Neural cell (in vitro differentiated cells): ENCODE results near the gene ZNF534. TPM values are rescaled to one million over a fixed set of nuclear protein-coding genes. Genes with fewer than 3 reads are reported as not detected.

Experiments used
- H2AFZ ChIP-seq: fragments of 200-600, 300-800 bp; sonication (generic), shearing (Covaris generic); 2 replicates; pipeline ENCODE4 v1.6.0; 2014; ENCODE audit warnings: low read depth, mild to moderate bottlenecking, antibody characterized with exemption, low read length, moderate library complexity
- H3F3A ChIP-seq: fragments of 200-600 bp; shearing (Covaris generic); 2 replicates; pipeline ENCODE4 v1.6.1; 2016; ENCODE audit warnings: mild to moderate bottlenecking, moderate library complexity, mixed read lengths, antibody characterized with exemption, low read length; ENCODE audit not compliant: insufficient read depth, poor library complexity, severe bottlenecking
- H3K27ac ChIP-seq: fragments of 200-600, 300-800 bp; sonication (generic), shearing (Covaris generic); 2 replicates; pipeline ENCODE4 v1.5.1; 2014; ENCODE audit warnings: mild to moderate bottlenecking, low read length, moderate library complexity
- H3K27me3 ChIP-seq: fragments of 300-800, 200-600 bp; sonication (generic), shearing (Covaris generic); 2 replicates; pipeline ENCODE4 v1.6.0; 2014; ENCODE audit warnings: mild to moderate bottlenecking, low read depth, low read length, moderate library complexity; ENCODE audit not compliant: insufficient read depth
- H3K36me3 ChIP-seq: fragments of 300-800, 200-600 bp; sonication (generic), shearing (Covaris generic); 2 replicates; pipeline ENCODE4 v1.5.1; 2014; ENCODE audit warnings: mild to moderate bottlenecking, antibody characterized with exemption, low read length, moderate library complexity; ENCODE audit not compliant: insufficient read depth
- H3K4me2 ChIP-seq: fragments of 300-800, 200-600 bp; sonication (generic), shearing (Covaris generic); 2 replicates; pipeline ENCODE4 v1.6.0; 2014; ENCODE audit warnings: mild to moderate bottlenecking, low read length
- H3K4me3 ChIP-seq: fragments of 300-800, 200-600 bp; sonication (generic), shearing (Covaris generic); 2 replicates; pipeline ENCODE4 v1.5.1; 2014; ENCODE audit warnings: mild to moderate bottlenecking, low read length, moderate library complexity
- H3K79me2 ChIP-seq: fragments of 200-600 bp; shearing (Covaris generic); replicated peaks from 2 replicates; pipeline ENCODE4 v1.6.0; 2014; ENCODE audit warnings: mild to moderate bottlenecking, low read length, moderate library complexity; ENCODE audit not compliant: insufficient read depth
- H3K9ac ChIP-seq: fragments of 300-800, 200-600 bp; sonication (generic), shearing (Covaris generic); 2 replicates; pipeline ENCODE4 v1.6.1; 2016; ENCODE audit warnings: mild to moderate bottlenecking, low read length, mixed read lengths
- H3K9me2 ChIP-seq: fragments of 200-600 bp; shearing (Covaris generic); 2 replicates; pipeline ENCODE4 v1.6.1; 2016; ENCODE audit warnings: mild to moderate bottlenecking, low read length, mixed read lengths; ENCODE audit not compliant: insufficient read depth
- H3K9me3 ChIP-seq: fragments of 200-600, 300-800 bp; sonication (generic), shearing (Covaris generic); 2 replicates; pipeline ENCODE4 v1.6.1; 2016; ENCODE audit warnings: mild to moderate bottlenecking, mixed run types, low read length, moderate library complexity, mixed read lengths
- H4K20me1 ChIP-seq: fragments of 200-600 bp; shearing (Covaris generic); 2 replicates; pipeline ENCODE4 v1.6.1; 2016; ENCODE audit warnings: mild to moderate bottlenecking, mixed run types; ENCODE audit not compliant: insufficient read depth
- CTCF ChIP-seq: fragments of 450-650 bp; IDR thresholded peaks from 2 replicates; pipeline ENCODE4 v1.5.1; 2014; ENCODE audit warnings: antibody characterized with exemption, mild to moderate bottlenecking, moderate library complexity; ENCODE audit not compliant: poor library complexity, severe bottlenecking
- EP300 ChIP-seq: fragments of 450-650 bp; conservative IDR thresholded peaks from 2 replicates; pipeline ENCODE4 v1.6.1; 2014; ENCODE audit warnings: antibody characterized with exemption, mild to moderate bottlenecking, moderate library complexity; ENCODE audit not compliant: poor library complexity, severe bottlenecking
- EZH2 ChIP-seq: fragments of 200-600, 300-800 bp; shearing (Covaris generic), sonication (generic); IDR thresholded peaks from 2 replicates; pipeline ENCODE4 v1.6.1; 2014; ENCODE audit warnings: antibody characterized with exemption, low read length, borderline replicate concordance, mild to moderate bottlenecking; ENCODE audit not compliant: insufficient read depth, poor library complexity, severe bottlenecking
- MXI1 ChIP-seq: fragments of 450-650 bp; conservative IDR thresholded peaks from 2 replicates; pipeline ENCODE4 v1.6.1; 2014; ENCODE audit warnings: antibody characterized with exemption, mild to moderate bottlenecking; ENCODE audit not compliant: poor library complexity, severe bottlenecking
- POLR2AphosphoS5 ChIP-seq: IDR thresholded peaks from 2 replicates; pipeline ENCODE4 v1.6.1; 2012
- RAD21 ChIP-seq: fragments of 450-650 bp; conservative IDR thresholded peaks from 2 replicates; pipeline ENCODE4 v1.6.1; 2014; ENCODE audit warnings: antibody characterized with exemption, mild to moderate bottlenecking, moderate library complexity
- REST ChIP-seq: IDR thresholded peaks from 2 replicates; pipeline ENCODE4 v1.6.1; 2012; ENCODE audit warnings: borderline replicate concordance
- SMC3 ChIP-seq: fragments of 450-650 bp; conservative IDR thresholded peaks from 2 replicates; pipeline ENCODE4 v1.6.1; 2014; ENCODE audit warnings: antibody characterized with exemption, mild to moderate bottlenecking, moderate library complexity; ENCODE audit not compliant: poor library complexity
- TAF1 ChIP-seq: IDR thresholded peaks from 2 replicates; pipeline ENCODE4 v1.6.1; 2012; ENCODE audit warnings: low read depth
- polyA plus RNA-seq: library from polyadenylated mRNA; depleted of rRNA; stranded (reverse); fragments of >200 nt; gene quantifications from 2 replicates; pipeline ENCODE4 v1.2.3, GENCODE V29; 2014

The ZNF534 gene
- polyA plus RNA-seq, 1 donor from 2014 or later, result 1.1 TPM

GRCh38 chr19:52442179-52442578, 13.2 kb downstream of the ZNF534 start:
- no peaks in the 10 kb centered on the region for H3K36me3 ChIP-seq
- H3K27me3 ChIP-seq, result no peaks in the 10 kb centered on the region
- H3K9ac ChIP-seq, result no peak overlapping the region
- no peaks in the 10 kb centered on the region for H4K20me1 ChIP-seq
- H3K9me2 ChIP-seq, result no peaks in the 10 kb centered on the region
- H2AFZ ChIP-seq, result no peak overlapping the region
- no peaks in the 10 kb centered on the region for H3F3A ChIP-seq
- no peak for TF ChIP-seq EZH2
- no peak for TF ChIP-seq CTCF
- no peak for TF ChIP-seq POLR2AphosphoS5
- no peak for TF ChIP-seq SMC3
- no peak for TF ChIP-seq REST
- TF ChIP-seq RAD21, result no peak
- no peak for TF ChIP-seq TAF1
- TF ChIP-seq EP300, result no peak
- TF ChIP-seq MXI1, result no peak
- H3K4me2 ChIP-seq, result no peak overlapping the region
- no peak overlapping the region for H3K4me3 ChIP-seq
- H3K9me3 ChIP-seq, result peaks cover 3% of the 10 kb centered on the region
- H3K79me2 ChIP-seq, result no peaks in the 10 kb centered on the region
- no peak overlapping the region for H3K27ac ChIP-seq

GRCh38 chr19:52444506-52444905, 15.6 kb downstream of the ZNF534 start:
- Histone ChIP-seq H3F3A (no peaks in the 10 kb centered on the region), H3K27me3 (no peaks in the 10 kb centered on the region), H3K9me3 (peaks cover 3% of the 10 kb centered on the region), H3K27ac (no peak overlapping the region), H3K4me2 (no peak overlapping the region), H3K9ac (no peak overlapping the region), H3K9me2 (no peaks in the 10 kb centered on the region), H3K36me3 (no peaks in the 10 kb centered on the region), H2AFZ (no peak overlapping the region), H3K4me3 (no peak overlapping the region), H3K79me2 (no peaks in the 10 kb centered on the region), H4K20me1 (no peaks in the 10 kb centered on the region)
- no peak for TF ChIP-seq CTCF
- TF ChIP-seq EZH2, result no peak
- TF ChIP-seq MXI1, result no peak
- no peak for TF ChIP-seq TAF1
- TF ChIP-seq SMC3, result no peak
- TF ChIP-seq REST, result no peak
- TF ChIP-seq POLR2AphosphoS5, result no peak
- TF ChIP-seq RAD21, result no peak
